ENCODE data around the gene FFAR1.
"Not testable (repeated sequence)": the region's sequence is repeated elsewhere in the genome, so short reads cannot be mapped to it uniquely, and the experiment has no call there.

FFAR1 gene

GRCh38 chr19:35363711-35364425, 16.2 kb downstream of the FFAR1 start:
- Histone ChIP-seq H3K9ac (ENCODE audit: low read depth, low read length) (no peak overlapping the region), H3K4me1 (ENCODE audit: insufficient read depth, low read length) (no peaks in the 10 kb centered on the region), H3K9me3 (ENCODE audit: insufficient read depth, low read depth, low read length) (no peaks in the 10 kb centered on the region), H3K27me3 (ENCODE audit: insufficient read depth, low read length) (no peaks in the 10 kb centered on the region), H3K4me3 (ENCODE audit: low read length) (no peak overlapping the region), H3K36me3 (ENCODE audit: insufficient read depth, low read length) (no peaks in the 10 kb centered on the region), H3K27ac (ENCODE audit: low read depth, low read length) (no peak overlapping the region)
- WGBS = 90% methylated on average over 19 of the region's 19 CpGs

GRCh38 chr19:35365303-35365702, 17.6 kb downstream of the FFAR1 start:
- WGBS = 97% methylated on average over 4 of the region's 4 CpGs
- Histone ChIP-seq H3K9me3 (ENCODE audit: insufficient read depth, low read depth, low read length) (no peaks in the 10 kb centered on the region), H3K27ac (ENCODE audit: low read depth, low read length) (no peak overlapping the region), H3K4me1 (ENCODE audit: insufficient read depth, low read length) (no peaks in the 10 kb centered on the region), H3K36me3 (ENCODE audit: insufficient read depth, low read length) (no peaks in the 10 kb centered on the region), H3K9ac (ENCODE audit: low read depth, low read length) (no peak overlapping the region), H3K4me3 (ENCODE audit: low read length) (no peak overlapping the region), H3K27me3 (ENCODE audit: insufficient read depth, low read length) (no peaks in the 10 kb centered on the region)

- WGBS = 83% methylated on average over 1 of the region's 1 CpG
- Histone ChIP-seq H3K36me3 (ENCODE audit: insufficient read depth, low read length) (no peaks in the 10 kb centered on the region), H3K4me3 (ENCODE audit: low read length) (no peak overlapping the region), H3K9me3 (ENCODE audit: insufficient read depth, low read depth, low read length) (no peaks in the 10 kb centered on the region), H3K27ac (ENCODE audit: low read depth, low read length) (no peak overlapping the region), H3K4me1 (ENCODE audit: insufficient read depth, low read length) (no peaks in the 10 kb centered on the region), H3K9ac (ENCODE audit: low read depth, low read length) (no peak overlapping the region), H3K27me3 (ENCODE audit: insufficient read depth, low read length) (no peaks in the 10 kb centered on the region)
Measured at GRCh38 chr19:35368378-35368777, 20.7 kb downstream of the FFAR1 start.

- Histone ChIP-seq H3K4me1 (ENCODE audit: insufficient read depth, low read length) (no peaks in the 10 kb centered on the region), H3K9ac (ENCODE audit: low read depth, low read length) (no peak overlapping the region), H3K36me3 (ENCODE audit: insufficient read depth, low read length) (no peaks in the 10 kb centered on the region), H3K27ac (ENCODE audit: low read depth, low read length) (no peak overlapping the region), H3K27me3 (ENCODE audit: insufficient read depth, low read length) (no peaks in the 10 kb centered on the region), H3K9me3 (ENCODE audit: insufficient read depth, low read depth, low read length) (no peaks in the 10 kb centered on the region), H3K4me3 (ENCODE audit: low read length) (no peak overlapping the region)
Measured at GRCh38 chr19:35369522-35369921, 21.8 kb downstream of the FFAR1 start.

- no peak within 1 kb of the TSS for H3K9ac ChIP-seq (ENCODE audit: low read depth, low read length)
- 89% methylated on average over 5 of the region's 8 CpGs for WGBS
Measured at GRCh38 chr19:35370722-35371121, 23.0 kb downstream of the FFAR1 start, which contains the start of gene GPR42. Gene GPR42 (plus strand): TSS chr19:35371068. CDS start chr19:35371360, 292 bp downstream.

GRCh38 chr19:35373492-35373891, 25.8 kb downstream of the FFAR1 start:
- no peak overlapping the region for H3K9ac ChIP-seq (ENCODE audit: low read depth, low read length)
- no peak overlapping the region for H3K27ac ChIP-seq (ENCODE audit: low read depth, low read length)
- 90% methylated on average over 7 of the region's 7 CpGs for WGBS
- H3K4me1 ChIP-seq (ENCODE audit: insufficient read depth, low read length) = no peaks in the 10 kb centered on the region
- no peak overlapping the region for H3K4me3 ChIP-seq (ENCODE audit: low read length)
- H3K36me3 ChIP-seq (ENCODE audit: insufficient read depth, low read length) = no peaks in the 10 kb centered on the region
- no peaks in the 10 kb centered on the region for H3K27me3 ChIP-seq (ENCODE audit: insufficient read depth, low read length)
- H3K9me3 ChIP-seq (ENCODE audit: insufficient read depth, low read depth, low read length) = no peaks in the 10 kb centered on the region

More at GRCh38 chr19:35370722-35371121, 23.0 kb downstream of the FFAR1 start, which contains the start of gene GPR42:
- Histone ChIP-seq H3K36me3 (ENCODE audit: insufficient read depth, low read length) (no peaks in the 10 kb centered on the region), H3K4me1 (ENCODE audit: insufficient read depth, low read length) (no peaks in the 10 kb centered on the region), H3K9me3 (ENCODE audit: insufficient read depth, low read depth, low read length) (no peaks in the 10 kb centered on the region), H3K27ac (ENCODE audit: low read depth, low read length) (no peak within 1 kb of the TSS), H3K4me3 (ENCODE audit: low read length) (no peak within 1 kb of the TSS), H3K27me3 (ENCODE audit: insufficient read depth, low read length) (no peaks in the 10 kb centered on the region)

GRCh38 chr19:35374031-35374430, 26.3 kb downstream of the FFAR1 start:
- not testable (repeated sequence) for H3K9ac ChIP-seq (ENCODE audit: low read depth, low read length); H3K27ac ChIP-seq (ENCODE audit: low read depth, low read length); H3K4me1 ChIP-seq (ENCODE audit: insufficient read depth, low read length)

GRCh38 chr19:35375505-35376307, 28.0 kb downstream of the FFAR1 start:
- Histone ChIP-seq H3K9ac (ENCODE audit: low read depth, low read length) (no peak overlapping the region), H3K9me3 (ENCODE audit: insufficient read depth, low read depth, low read length) (no peaks in the 10 kb centered on the region), H3K4me1 (ENCODE audit: insufficient read depth, low read length) (no peaks in the 10 kb centered on the region), H3K36me3 (ENCODE audit: insufficient read depth, low read length) (no peaks in the 10 kb centered on the region), H3K4me3 (ENCODE audit: low read length) (no peak overlapping the region), H3K27ac (ENCODE audit: low read depth, low read length) (no peak overlapping the region), H3K27me3 (ENCODE audit: insufficient read depth, low read length) (no peaks in the 10 kb centered on the region)
- WGBS = 92% methylated on average over 12 of the region's 12 CpGs

More at GRCh38 chr19:35374031-35374430, 26.3 kb downstream of the FFAR1 start:
- H3K27me3 ChIP-seq (ENCODE audit: insufficient read depth, low read length); H3K9me3 ChIP-seq (ENCODE audit: insufficient read depth, low read depth, low read length); H3K4me3 ChIP-seq (ENCODE audit: low read length); H3K36me3 ChIP-seq (ENCODE audit: insufficient read depth, low read length): not testable (repeated sequence)

- no peaks in the 10 kb centered on the region for H3K27me3 ChIP-seq (ENCODE audit: insufficient read depth, low read length)
- H3K9ac ChIP-seq (ENCODE audit: low read depth, low read length) = no peak overlapping the region
- no peaks in the 10 kb centered on the region for H3K4me1 ChIP-seq (ENCODE audit: insufficient read depth, low read length)
- 84% methylated on average over 1 of the region's 1 CpG for WGBS
- no peak overlapping the region for H3K27ac ChIP-seq (ENCODE audit: low read depth, low read length)
- H3K9me3 ChIP-seq (ENCODE audit: insufficient read depth, low read depth, low read length) = no peaks in the 10 kb centered on the region
- H3K36me3 ChIP-seq (ENCODE audit: insufficient read depth, low read length) = no peaks in the 10 kb centered on the region
- no peak overlapping the region for H3K4me3 ChIP-seq (ENCODE audit: low read length)
Measured at GRCh38 chr19:35377656-35378055, 30.0 kb downstream of the FFAR1 start.

- Histone ChIP-seq H3K36me3 (ENCODE audit: insufficient read depth, low read length) (no peaks in the 10 kb centered on the region), H3K27me3 (ENCODE audit: insufficient read depth, low read length) (no peaks in the 10 kb centered on the region)
Measured at GRCh38 chr19:35378356-35378755, 30.7 kb downstream of the FFAR1 start.

GRCh38 chr19:35379545-35379944, 31.8 kb downstream of the FFAR1 start:
- H3K27me3 ChIP-seq (ENCODE audit: insufficient read depth, low read length); H3K27ac ChIP-seq (ENCODE audit: low read depth, low read length); H3K36me3 ChIP-seq (ENCODE audit: insufficient read depth, low read length); H3K4me3 ChIP-seq (ENCODE audit: low read length); H3K4me1 ChIP-seq (ENCODE audit: insufficient read depth, low read length); H3K9ac ChIP-seq (ENCODE audit: low read depth, low read length): not testable (repeated sequence)
- WGBS = 93% methylated on average over 5 of the region's 5 CpGs
- peaks cover 12% of the 10 kb centered on the region for H3K9me3 ChIP-seq (ENCODE audit: insufficient read depth, low read depth, low read length)

More at GRCh38 chr19:35378356-35378755, 30.7 kb downstream of the FFAR1 start:
- no peaks in the 10 kb centered on the region for H3K4me1 ChIP-seq (ENCODE audit: insufficient read depth, low read length)
- H3K4me3 ChIP-seq (ENCODE audit: low read length) = no peak overlapping the region
- H3K9me3 ChIP-seq (ENCODE audit: insufficient read depth, low read depth, low read length) = 0 out of 2 replicates have a peak, but pooled peaks cover 4% of the 10 kb centered on the region
- no peak overlapping the region for H3K27ac ChIP-seq (ENCODE audit: low read depth, low read length)
- H3K9ac ChIP-seq (ENCODE audit: low read depth, low read length) = no peak overlapping the region
- WGBS = 99% methylated on average over 3 of the region's 3 CpGs

Measured in HUES64 (cell line).